WTC11 (cell line): ENCODE measurements around the gene F10. TPM values are rescaled to one million over a fixed set of nuclear protein-coding genes. Genes with fewer than 3 reads are reported as not detected.

ENCODE experiments used
- ATAC-seq: fragments of 200-7000 bp; cut with Tn5 transposase; 2 replicates; pipeline ENCODE4 v1.10.0; 2021; ENCODE audit warnings: mild to moderate bottlenecking, moderate library complexity
- CTCF ChIA-PET: fragments of 300-600 bp; sonication (Branson Sonifier 250); formaldehyde crosslinking; loops from one replicate; lab custom pipeline; 2021; ENCODE audit warnings: antibody characterized with exemption; lab: Charles Lee
- POLR2A ChIA-PET: fragments of 350-600 bp; sonication (Branson Sonifier 250); formaldehyde crosslinking; loops from one replicate; lab custom pipeline; 2021; ENCODE audit warnings: antibody characterized with exemption; lab: Charles Lee
- DNase-seq: peaks from one replicate; pipeline ENCODE4 v3.0.0; 2021; ENCODE audit warnings: low spot score
- H3K27ac Mint-ChIP-seq: 2 replicates; pipeline ENCODE4 v1.8.0; 2021; ENCODE audit warnings: mixed read lengths
- H3K27me3 Mint-ChIP-seq: 2 replicates; pipeline ENCODE4 v1.8.0; 2021; ENCODE audit warnings: low read depth, mild to moderate bottlenecking, moderate library complexity, mixed read lengths
- H3K36me3 Mint-ChIP-seq: 2 replicates; pipeline ENCODE4 v1.8.0; 2021; ENCODE audit warnings: mixed read lengths
- H3K4me1 Mint-ChIP-seq: 2 replicates; pipeline ENCODE4 v1.8.0; 2022; ENCODE audit warnings: mixed read lengths
- H3K4me3 Mint-ChIP-seq: 2 replicates; pipeline ENCODE4 v1.8.0; 2021; ENCODE audit warnings: mild to moderate bottlenecking, moderate library complexity, mixed read lengths
- H3K9me3 Mint-ChIP-seq: 2 replicates; pipeline ENCODE4 v1.8.0; 2021; ENCODE audit warnings: mixed read lengths
- ATF3 ChIP-seq: sonication (generic); formaldehyde crosslinking; conservative IDR thresholded peaks from 2 replicates; pipeline ENCODE4 v1.8.1; 2022; ENCODE audit warnings: mild to moderate bottlenecking, missing genetic modification reagents
- CBFB ChIP-seq: sonication (generic); formaldehyde crosslinking; IDR thresholded peaks from 2 replicates; pipeline ENCODE4 v1.8.1; 2022; ENCODE audit warnings: mild to moderate bottlenecking, low read depth, missing genetic modification reagents
- CREM ChIP-seq: sonication (generic); formaldehyde crosslinking; IDR thresholded peaks from 2 replicates; pipeline ENCODE4 v1.8.1; 2022; ENCODE audit warnings: mild to moderate bottlenecking, missing genetic modification reagents, moderate library complexity
- ETV6 ChIP-seq: sonication (generic); formaldehyde crosslinking; IDR thresholded peaks from 2 replicates; pipeline ENCODE4 v1.8.1; 2022; ENCODE audit warnings: mild to moderate bottlenecking, missing genetic modification reagents
- GABPB1 ChIP-seq: sonication (generic); formaldehyde crosslinking; IDR thresholded peaks from 2 replicates; pipeline ENCODE4 v1.8.1; 2023; ENCODE audit warnings: mild to moderate bottlenecking, missing genetic modification reagents
- NFYB ChIP-seq: sonication (generic); formaldehyde crosslinking; conservative IDR thresholded peaks from 2 replicates; pipeline ENCODE4 v1.8.0; 2022; ENCODE audit warnings: low read depth, missing genetic modification reagents
- NR2C2 ChIP-seq: sonication (generic); formaldehyde crosslinking; IDR thresholded peaks from 2 replicates; pipeline ENCODE4 v1.8.0; 2022; ENCODE audit warnings: mild to moderate bottlenecking, missing genetic modification reagents
- SMAD3 ChIP-seq: sonication (generic); formaldehyde crosslinking; IDR thresholded peaks from 2 replicates; pipeline ENCODE4 v1.8.0; 2022; ENCODE audit warnings: missing genetic modification reagents, mild to moderate bottlenecking, borderline replicate concordance
- TEAD1 ChIP-seq: sonication (generic); formaldehyde crosslinking; IDR thresholded peaks from 2 replicates; pipeline ENCODE4 v1.8.0; 2022; ENCODE audit warnings: mild to moderate bottlenecking, missing genetic modification reagents
- TEAD4 ChIP-seq: sonication (generic); formaldehyde crosslinking; IDR thresholded peaks from 2 replicates; pipeline ENCODE4 v1.8.0; 2022; ENCODE audit warnings: mild to moderate bottlenecking, missing genetic modification reagents
- ZNF121 ChIP-seq: sonication (generic); formaldehyde crosslinking; IDR thresholded peaks from 2 replicates; pipeline ENCODE4 v1.8.0; 2023; ENCODE audit warnings: missing genetic modification reagents
- ZNF138 ChIP-seq: sonication (generic); formaldehyde crosslinking; conservative IDR thresholded peaks from 2 replicates; pipeline ENCODE4 v1.8.1; 2022; ENCODE audit warnings: mild to moderate bottlenecking, moderate library complexity, missing genetic modification reagents
- ZNF232 ChIP-seq: sonication (generic); formaldehyde crosslinking; IDR thresholded peaks from 2 replicates; pipeline ENCODE4 v1.8.0; 2022; ENCODE audit warnings: mild to moderate bottlenecking, missing genetic modification reagents
- total RNA-seq: library from RNA; stranded (reverse); gene quantifications from 3 replicates; pipeline ENCODE4 v1.2.3, GENCODE V29; 2021
- TF ChIP-seq, protein P1 (sequence below): sonication (generic); formaldehyde crosslinking; IDR thresholded peaks from 2 replicates; pipeline ENCODE4 v1.8.0; 2022; ENCODE audit warnings: mild to moderate bottlenecking, missing genetic modification reagents
- TF ChIP-seq, protein P2 (sequence below): sonication (generic); formaldehyde crosslinking; IDR thresholded peaks from 2 replicates; pipeline ENCODE4 v1.8.0; 2022; ENCODE audit warnings: mild to moderate bottlenecking, missing genetic modification reagents
- TF ChIP-seq, protein P3 (sequence below): fragments of 250-450 bp; sonication (Bioruptor Pico); conservative IDR thresholded peaks from 2 replicates; pipeline ENCODE4 v1.9.0; 2021; ENCODE audit warnings: mild to moderate bottlenecking
- TF ChIP-seq, protein P4 (sequence below): sonication (generic); formaldehyde crosslinking; IDR thresholded peaks from 2 replicates; pipeline ENCODE4 v1.8.1; 2023; ENCODE audit warnings: mild to moderate bottlenecking, missing genetic modification reagents, borderline replicate concordance
- TF ChIP-seq, protein P5 (sequence below): sonication (generic); formaldehyde crosslinking; conservative IDR thresholded peaks from 2 replicates; pipeline ENCODE4 v1.8.1; 2023; ENCODE audit warnings: mild to moderate bottlenecking, low read depth, missing genetic modification reagents, moderate library complexity

F10 gene
- total RNA-seq, 1 experiment from 2014 or later, result 0.87 TPM

DNA sequence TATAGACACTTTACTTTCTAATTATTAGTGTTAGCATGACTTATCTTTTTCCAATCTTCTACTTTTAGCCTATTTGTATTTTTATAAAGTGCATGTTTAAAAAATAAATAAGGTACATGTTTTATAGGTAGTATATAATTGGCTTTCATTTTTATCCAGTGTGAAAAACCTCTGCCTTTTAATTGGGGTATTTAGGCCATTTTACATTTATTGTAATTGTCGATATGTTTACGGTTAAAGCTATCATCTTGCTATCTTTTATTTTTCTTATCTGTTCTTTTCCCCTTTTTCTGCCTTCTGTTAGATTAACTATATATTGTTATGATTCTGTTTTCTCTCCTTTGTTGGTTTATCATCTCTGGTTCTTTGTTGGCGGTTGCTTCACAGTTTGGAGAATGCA lies 45.0 kb downstream of the F10 start:
- Mint-ChIP-seq H3K4me1 (peaks cover 22% of the 10 kb centered on the region), H3K27ac (no peak overlapping the region), H3K27me3 (no peaks in the 10 kb centered on the region; the same call in 1 of the 2 replicates), H3K9me3 (no peaks in the 10 kb centered on the region), H3K36me3 (peaks cover 23% of the 10 kb centered on the region), H3K4me3 (no peak overlapping the region)
- no peak for TF ChIP-seq ZNF232 (CRISPR knock-in tag)
- no peak for TF ChIP-seq TEAD4 (CRISPR knock-in tag)
- TF ChIP-seq, protein P1, sequence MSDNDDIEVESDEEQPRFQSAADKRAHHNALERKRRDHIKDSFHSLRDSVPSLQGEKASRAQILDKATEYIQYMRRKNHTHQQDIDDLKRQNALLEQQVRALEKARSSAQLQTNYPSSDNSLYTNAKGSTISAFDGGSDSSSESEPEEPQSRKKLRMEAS (CRISPR knock-in tag), result no peak
- no peak for TF ChIP-seq ZNF121
- TF ChIP-seq, protein P2, sequence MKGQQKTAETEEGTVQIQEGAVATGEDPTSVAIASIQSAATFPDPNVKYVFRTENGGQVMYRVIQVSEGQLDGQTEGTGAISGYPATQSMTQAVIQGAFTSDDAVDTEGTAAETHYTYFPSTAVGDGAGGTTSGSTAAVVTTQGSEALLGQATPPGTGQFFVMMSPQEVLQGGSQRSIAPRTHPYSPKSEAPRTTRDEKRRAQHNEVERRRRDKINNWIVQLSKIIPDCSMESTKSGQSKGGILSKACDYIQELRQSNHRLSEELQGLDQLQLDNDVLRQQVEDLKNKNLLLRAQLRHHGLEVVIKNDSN (CRISPR knock-in tag), result no peak
- TF ChIP-seq, protein P3, sequence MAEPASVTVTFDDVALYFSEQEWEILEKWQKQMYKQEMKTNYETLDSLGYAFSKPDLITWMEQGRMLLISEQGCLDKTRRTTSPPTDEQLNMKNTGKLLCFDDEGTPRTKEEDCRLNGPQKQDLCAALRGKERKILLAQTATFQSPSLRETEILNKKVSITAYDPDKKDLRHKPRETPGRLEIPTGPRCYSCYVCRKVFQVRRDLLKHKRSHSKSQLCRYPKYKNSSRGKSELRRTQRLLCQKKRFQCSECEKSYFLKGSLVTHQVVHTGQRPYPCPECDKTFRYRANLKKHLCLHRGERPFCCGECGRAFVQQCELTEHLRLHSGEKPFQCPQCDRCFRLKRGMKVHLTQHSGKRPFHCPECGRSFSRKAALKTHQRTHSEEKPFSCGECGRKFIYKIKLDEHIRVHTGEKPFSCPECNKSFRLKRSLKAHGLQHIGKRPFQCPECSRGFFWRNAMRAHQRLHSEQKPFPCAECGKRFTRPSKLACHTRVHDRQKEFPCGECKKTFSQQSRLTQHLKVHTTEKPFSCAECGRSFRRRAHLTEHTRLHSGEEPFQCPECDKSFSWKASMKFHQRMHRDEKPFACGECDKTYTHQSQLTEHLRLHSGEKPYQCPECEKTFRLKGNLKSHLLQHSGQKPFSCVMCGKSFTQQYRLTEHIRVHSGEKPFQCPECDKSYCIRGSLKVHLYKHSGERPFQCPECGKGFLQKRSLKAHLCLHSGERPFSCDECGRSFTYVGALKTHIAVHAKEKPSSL, result no peak
- no peak for TF ChIP-seq NR2C2 (CRISPR knock-in tag)
- TF ChIP-seq, protein P4, sequence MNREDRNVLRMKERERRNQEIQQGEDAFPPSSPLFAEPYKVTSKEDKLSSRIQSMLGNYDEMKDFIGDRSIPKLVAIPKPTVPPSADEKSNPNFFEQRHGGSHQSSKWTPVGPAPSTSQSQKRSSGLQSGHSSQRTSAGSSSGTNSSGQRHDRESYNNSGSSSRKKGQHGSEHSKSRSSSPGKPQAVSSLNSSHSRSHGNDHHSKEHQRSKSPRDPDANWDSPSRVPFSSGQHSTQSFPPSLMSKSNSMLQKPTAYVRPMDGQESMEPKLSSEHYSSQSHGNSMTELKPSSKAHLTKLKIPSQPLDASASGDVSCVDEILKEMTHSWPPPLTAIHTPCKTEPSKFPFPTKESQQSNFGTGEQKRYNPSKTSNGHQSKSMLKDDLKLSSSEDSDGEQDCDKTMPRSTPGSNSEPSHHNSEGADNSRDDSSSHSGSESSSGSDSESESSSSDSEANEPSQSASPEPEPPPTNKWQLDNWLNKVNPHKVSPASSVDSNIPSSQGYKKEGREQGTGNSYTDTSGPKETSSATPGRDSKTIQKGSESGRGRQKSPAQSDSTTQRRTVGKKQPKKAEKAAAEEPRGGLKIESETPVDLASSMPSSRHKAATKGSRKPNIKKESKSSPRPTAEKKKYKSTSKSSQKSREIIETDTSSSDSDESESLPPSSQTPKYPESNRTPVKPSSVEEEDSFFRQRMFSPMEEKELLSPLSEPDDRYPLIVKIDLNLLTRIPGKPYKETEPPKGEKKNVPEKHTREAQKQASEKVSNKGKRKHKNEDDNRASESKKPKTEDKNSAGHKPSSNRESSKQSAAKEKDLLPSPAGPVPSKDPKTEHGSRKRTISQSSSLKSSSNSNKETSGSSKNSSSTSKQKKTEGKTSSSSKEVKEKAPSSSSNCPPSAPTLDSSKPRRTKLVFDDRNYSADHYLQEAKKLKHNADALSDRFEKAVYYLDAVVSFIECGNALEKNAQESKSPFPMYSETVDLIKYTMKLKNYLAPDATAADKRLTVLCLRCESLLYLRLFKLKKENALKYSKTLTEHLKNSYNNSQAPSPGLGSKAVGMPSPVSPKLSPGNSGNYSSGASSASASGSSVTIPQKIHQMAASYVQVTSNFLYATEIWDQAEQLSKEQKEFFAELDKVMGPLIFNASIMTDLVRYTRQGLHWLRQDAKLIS, result no peak
- no peak for TF ChIP-seq ATF3 (CRISPR knock-in tag)
- no peak for TF ChIP-seq TEAD1 (CRISPR knock-in tag)
- TF ChIP-seq NFYB, result no peak
- no peak for TF ChIP-seq ETV6 (CRISPR knock-in tag)
- TF ChIP-seq SMAD3 (CRISPR knock-in tag), result no peak
- no peak for TF ChIP-seq CBFB (CRISPR knock-in tag)
- no peak for TF ChIP-seq ZNF138
- TF ChIP-seq CREM (CRISPR knock-in tag), result no peak
- TF ChIP-seq, protein P5, sequence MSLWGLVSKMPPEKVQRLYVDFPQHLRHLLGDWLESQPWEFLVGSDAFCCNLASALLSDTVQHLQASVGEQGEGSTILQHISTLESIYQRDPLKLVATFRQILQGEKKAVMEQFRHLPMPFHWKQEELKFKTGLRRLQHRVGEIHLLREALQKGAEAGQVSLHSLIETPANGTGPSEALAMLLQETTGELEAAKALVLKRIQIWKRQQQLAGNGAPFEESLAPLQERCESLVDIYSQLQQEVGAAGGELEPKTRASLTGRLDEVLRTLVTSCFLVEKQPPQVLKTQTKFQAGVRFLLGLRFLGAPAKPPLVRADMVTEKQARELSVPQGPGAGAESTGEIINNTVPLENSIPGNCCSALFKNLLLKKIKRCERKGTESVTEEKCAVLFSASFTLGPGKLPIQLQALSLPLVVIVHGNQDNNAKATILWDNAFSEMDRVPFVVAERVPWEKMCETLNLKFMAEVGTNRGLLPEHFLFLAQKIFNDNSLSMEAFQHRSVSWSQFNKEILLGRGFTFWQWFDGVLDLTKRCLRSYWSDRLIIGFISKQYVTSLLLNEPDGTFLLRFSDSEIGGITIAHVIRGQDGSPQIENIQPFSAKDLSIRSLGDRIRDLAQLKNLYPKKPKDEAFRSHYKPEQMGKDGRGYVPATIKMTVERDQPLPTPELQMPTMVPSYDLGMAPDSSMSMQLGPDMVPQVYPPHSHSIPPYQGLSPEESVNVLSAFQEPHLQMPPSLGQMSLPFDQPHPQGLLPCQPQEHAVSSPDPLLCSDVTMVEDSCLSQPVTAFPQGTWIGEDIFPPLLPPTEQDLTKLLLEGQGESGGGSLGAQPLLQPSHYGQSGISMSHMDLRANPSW (CRISPR knock-in tag), result no peak
- TF ChIP-seq GABPB1 (CRISPR knock-in tag), result no peak
- ChIA-PET CTCF (no interaction called here), POLR2A (no interaction called here)
- ATAC-seq (no peak), DNase-seq (no peak)
